ENCODE results near the gene TTC4. TPM values are rescaled to one million over a fixed set of nuclear protein-coding genes. Genes with fewer than 3 reads are reported as not detected.

Gene TTC4
- total RNA-seq, 1 experiment from 2014 or later: 30.8 TPM

- no peak overlapping the region for H2AK5ac ChIP-seq (ENCODE audit: insufficient read length, low read length)
- WGBS (ENCODE audit: extremely low coverage, insufficient read length, low lambda C conversion rate): no CpG with 5 or more reads among the region's 12 CpGs
These were observed 28.0 kb downstream of the TTC4 start for GRCh38 chr1:54743416-54744226.

More at GRCh38 chr1:54743416-54744226, 28.0 kb downstream of the TTC4 start:
- Histone ChIP-seq H3K9ac (ENCODE audit: extremely low read depth, insufficient read length, low read length) (no peak overlapping the region), H3K23ac (ENCODE audit: insufficient read length, low read depth, low read length) (no peak overlapping the region), H3K4me2 (ENCODE audit: insufficient read depth, insufficient read length, low read length) (no peak overlapping the region), H4K5ac (ENCODE audit: insufficient read length, low read depth, low read length) (no peak overlapping the region), H3K56ac (ENCODE audit: insufficient read length, low read depth, low read length) (no peak overlapping the region), H2BK12ac (ENCODE audit: insufficient read length, low read depth, low read length) (no peak overlapping the region), H3K4me1 (ENCODE audit: insufficient read depth, low read length) (no peaks in the 10 kb centered on the region), H3K27ac (ENCODE audit: insufficient read length, low read depth, low read length) (no peak overlapping the region), H4K8ac (replicated peaks; ENCODE audit: insufficient read length, low read depth, low read length) (no peak overlapping the region), H3K27me3 (ENCODE audit: insufficient read depth, low read length) (no peaks in the 10 kb centered on the region), H4K91ac (ENCODE audit: insufficient read length, low read depth, low read length) (no peak overlapping the region), H3K4ac (ENCODE audit: low read depth, low read length) (no peak overlapping the region), H2BK20ac (ENCODE audit: low read depth, low read length, poor library complexity, severe bottlenecking) (no peak overlapping the region), H2BK15ac (ENCODE audit: low read depth, low read length) (no peak overlapping the region), H2BK120ac (ENCODE audit: low read depth, low read length, poor library complexity, severe bottlenecking) (no peak overlapping the region), H4K20me1 (ENCODE audit: control insufficient read depth, insufficient read depth, insufficient read length) (no peaks in the 10 kb centered on the region), H3K79me2 (ENCODE audit: insufficient read depth, low read length) (no peaks in the 10 kb centered on the region), H3K18ac (ENCODE audit: insufficient read length, low read depth, low read length) (no peak overlapping the region), H3K9me3 (ENCODE audit: control insufficient read depth, low read depth, low read length) (no peaks in the 10 kb centered on the region), H3K14ac (ENCODE audit: insufficient read depth, low read length) (no peak overlapping the region), H2BK5ac (ENCODE audit: insufficient read length, low read length) (no peak overlapping the region), H3T11ph (ENCODE audit: low read length) (no peak overlapping the region), H3K23me2 (ENCODE audit: insufficient read length, low read depth, low read length, poor library complexity, severe bottlenecking) (no peaks in the 10 kb centered on the region), H3K79me1 (ENCODE audit: insufficient read depth, low read depth, low read length, poor library complexity, severe bottlenecking) (no peaks in the 10 kb centered on the region), H2AFZ (ENCODE audit: low read length) (no peak overlapping the region)
- peaks cover 12 to 39% (median 28%) of the 10 kb centered on the region in 3 experiments; a peak in 6 of 7 replicates for H3K36me3 Mint-ChIP-seq (ENCODE audit: insufficient read depth in 1 of 3, low read depth in 3 of 3)
- 0 out of 4 replicates have a peak, but pooled peaks cover 0 to 3% of the 10 kb centered on the region in 2 experiments for H3K4me1 Mint-ChIP-seq
- no peak overlapping the region for H3K4me3 Mint-ChIP-seq
- peaks cover 2% of the 10 kb centered on the region; the same call in 1 of the 2 replicates for H3K27me3 Mint-ChIP-seq (ENCODE audit: low read depth)
- peak overlapping the region in 2 of 3 experiments; percentile 48 to 90; a peak in 3 of 7 replicates for H3K27ac Mint-ChIP-seq
- no peak for TF ChIP-seq CTCF (conservative IDR thresholded peaks at IDR 0.05)
- H3K9me3 Mint-ChIP-seq: peaks cover 0 to 3% of the 10 kb centered on the region in 2 experiments; a peak in 2 of 5 replicates
- no peak for DNase-seq
